ENCODE results near the gene KCNT2.

DNA sequence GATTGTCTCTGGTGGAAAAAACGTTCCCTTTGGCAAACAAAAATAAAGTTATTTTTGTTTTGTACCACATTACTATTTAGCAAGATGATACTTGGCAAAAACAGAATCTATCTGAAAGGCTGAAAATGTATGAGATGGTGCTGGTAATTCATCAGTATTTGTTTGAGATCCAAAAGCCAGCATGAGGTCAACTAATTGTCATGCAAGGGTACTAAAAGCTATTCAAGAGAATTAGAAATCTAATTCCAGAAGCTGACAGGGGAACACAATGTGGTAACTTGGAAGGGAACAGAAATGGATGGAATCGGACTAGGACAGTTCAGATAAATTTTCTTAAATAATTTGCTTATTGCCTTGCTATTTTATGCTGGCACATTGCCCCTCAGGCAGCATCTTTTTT lies 263.8 kb downstream of the KCNT2 start:
- TF ChIP-seq POLR2AphosphoS5 (IDR thresholded peaks at IDR 0.05): no peak
- TF ChIP-seq, protein P1, sequence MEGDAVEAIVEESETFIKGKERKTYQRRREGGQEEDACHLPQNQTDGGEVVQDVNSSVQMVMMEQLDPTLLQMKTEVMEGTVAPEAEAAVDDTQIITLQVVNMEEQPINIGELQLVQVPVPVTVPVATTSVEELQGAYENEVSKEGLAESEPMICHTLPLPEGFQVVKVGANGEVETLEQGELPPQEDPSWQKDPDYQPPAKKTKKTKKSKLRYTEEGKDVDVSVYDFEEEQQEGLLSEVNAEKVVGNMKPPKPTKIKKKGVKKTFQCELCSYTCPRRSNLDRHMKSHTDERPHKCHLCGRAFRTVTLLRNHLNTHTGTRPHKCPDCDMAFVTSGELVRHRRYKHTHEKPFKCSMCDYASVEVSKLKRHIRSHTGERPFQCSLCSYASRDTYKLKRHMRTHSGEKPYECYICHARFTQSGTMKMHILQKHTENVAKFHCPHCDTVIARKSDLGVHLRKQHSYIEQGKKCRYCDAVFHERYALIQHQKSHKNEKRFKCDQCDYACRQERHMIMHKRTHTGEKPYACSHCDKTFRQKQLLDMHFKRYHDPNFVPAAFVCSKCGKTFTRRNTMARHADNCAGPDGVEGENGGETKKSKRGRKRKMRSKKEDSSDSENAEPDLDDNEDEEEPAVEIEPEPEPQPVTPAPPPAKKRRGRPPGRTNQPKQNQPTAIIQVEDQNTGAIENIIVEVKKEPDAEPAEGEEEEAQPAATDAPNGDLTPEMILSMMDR (IDR thresholded peaks at IDR 0.05): no peak
- no peak for TF ChIP-seq POLR2A (IDR thresholded peaks at IDR 0.05; ENCODE audit: low read depth)
